ENCODE data around the gene BORCS5. TPM values are rescaled to one million over a fixed set of nuclear protein-coding genes. Genes with fewer than 3 reads are reported as not detected.

Gene BORCS5
- total and polyA plus RNA-seq, 4 donors = 7.2 to 22.8 (median 13.2) TPM

DNA sequence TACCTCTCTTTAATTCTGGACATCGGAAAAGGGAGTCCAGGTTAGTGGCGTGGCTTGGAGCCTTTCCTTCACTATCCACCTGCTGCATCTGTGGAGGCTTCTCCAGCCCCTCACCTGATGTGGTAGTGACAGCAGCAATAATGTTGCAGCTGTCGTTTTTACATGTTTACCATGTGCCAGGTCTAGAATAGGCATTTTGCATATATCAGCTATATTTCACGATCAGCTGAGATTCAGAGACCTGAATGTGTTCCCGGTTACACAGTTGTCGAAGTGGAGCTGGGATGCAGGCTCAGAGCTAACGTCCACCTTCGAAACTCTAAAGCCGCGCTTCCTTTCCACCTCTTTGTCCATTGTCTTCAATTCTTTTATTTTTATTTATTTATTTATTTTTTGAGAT lies 91.0 kb downstream of the BORCS5 start:
- 94 to 95% methylated on average over 10 of the region's 10 CpGs for WGBS, 2 donors
- Histone ChIP-seq H3K27me3 (ENCODE audit: control insufficient read depth in 1 of 2, insufficient read depth in 2 of 2, low read length in 1 of 2) (no peaks in the 10 kb centered on the region), H3K9me3 (ENCODE audit: control insufficient read depth, low read length) (no peaks in the 10 kb centered on the region), H3K4me3 (ENCODE audit: low read length in 2 of 2) (no peak overlapping the region), H3K4me1 (ENCODE audit: control insufficient read depth in 1 of 2, insufficient read depth in 2 of 2, low read length in 2 of 2) (no peaks in the 10 kb centered on the region), H3K36me3 (ENCODE audit: control insufficient read depth in 1 of 2, insufficient read depth in 2 of 2, low read length in 1 of 2) (no peaks in the 10 kb centered on the region), H3K27ac (ENCODE audit: low read depth in 1 of 2, low read length in 2 of 2) (peak overlapping the region in 1 of 2 donors; percentile 18)
- no peak for ATAC-seq (ENCODE audit: low FRiP score)
- DNase-seq = no peak
- intact Hi-C loops (cut with DNase I) = no loop called here

- DNase-seq = no peak
- peak; percentile 75 for ATAC-seq (ENCODE audit: low FRiP score)
- 30% methylated on average over 13 of the region's 13 CpGs for WGBS, 2 donors
- no peaks in the 10 kb centered on the region for H3K36me3 ChIP-seq (ENCODE audit: control insufficient read depth in 1 of 2, insufficient read depth in 2 of 2, low read length in 1 of 2)
- no peaks in the 10 kb centered on the region for H3K4me1 ChIP-seq (ENCODE audit: control insufficient read depth in 1 of 2, insufficient read depth in 2 of 2, low read length in 2 of 2)
- H3K9me3 ChIP-seq (ENCODE audit: control insufficient read depth, low read length) = no peaks in the 10 kb centered on the region
- no peaks in the 10 kb centered on the region for H3K27me3 ChIP-seq (ENCODE audit: control insufficient read depth in 1 of 2, insufficient read depth in 2 of 2, low read length in 1 of 2)
- no peak overlapping the region for H3K27ac ChIP-seq (ENCODE audit: low read depth in 1 of 2, low read length in 2 of 2)
- H3K4me3 ChIP-seq (ENCODE audit: low read length in 2 of 2) = no peak overlapping the region
- intact Hi-C loops (cut with DNase I) = no loop called here
Measured at GRCh38 chr12:12449533-12450025, 92.7 kb downstream of the BORCS5 start.

DNA sequence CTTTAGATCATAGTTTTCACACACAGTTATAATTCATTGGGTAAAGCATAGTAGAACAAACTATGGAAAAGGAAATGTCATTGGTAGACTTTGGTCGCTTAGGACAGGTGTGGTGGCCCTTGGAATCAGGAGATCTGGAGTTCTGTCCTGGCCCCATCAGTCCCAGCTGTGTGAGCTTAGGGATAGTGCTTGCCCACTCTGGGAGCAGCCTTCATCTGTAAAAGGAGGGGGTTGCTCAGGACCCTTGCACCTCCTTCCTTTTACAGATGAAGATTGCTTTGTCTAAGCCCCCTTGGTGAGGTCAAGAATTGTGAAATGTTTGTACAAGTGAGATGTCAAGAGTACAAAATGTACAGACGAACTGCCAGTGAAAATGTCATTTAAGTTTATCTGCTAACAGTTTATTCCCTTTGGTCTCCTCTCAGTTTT lies 93.2 kb downstream of the BORCS5 start:
- DNase-seq = no peak
- Histone ChIP-seq H3K4me3 (ENCODE audit: low read length in 2 of 2) (no peak overlapping the region), H3K27ac (ENCODE audit: low read depth in 1 of 2, low read length in 2 of 2) (peak overlapping the region in 1 of 2 donors; percentile 8), H3K27me3 (ENCODE audit: control insufficient read depth in 1 of 2, insufficient read depth in 2 of 2, low read length in 1 of 2) (no peaks in the 10 kb centered on the region), H3K9me3 (ENCODE audit: control insufficient read depth, low read length) (no peaks in the 10 kb centered on the region), H3K4me1 (ENCODE audit: control insufficient read depth in 1 of 2, insufficient read depth in 2 of 2, low read length in 2 of 2) (no peaks in the 10 kb centered on the region), H3K36me3 (ENCODE audit: control insufficient read depth in 1 of 2, insufficient read depth in 2 of 2, low read length in 1 of 2) (no peaks in the 10 kb centered on the region)
- no peak for ATAC-seq (ENCODE audit: low FRiP score)
- 73 to 79% methylated on average over 2 of the region's 2 CpGs for WGBS, 2 donors
- intact Hi-C loops (cut with DNase I) = no loop called here

DNA sequence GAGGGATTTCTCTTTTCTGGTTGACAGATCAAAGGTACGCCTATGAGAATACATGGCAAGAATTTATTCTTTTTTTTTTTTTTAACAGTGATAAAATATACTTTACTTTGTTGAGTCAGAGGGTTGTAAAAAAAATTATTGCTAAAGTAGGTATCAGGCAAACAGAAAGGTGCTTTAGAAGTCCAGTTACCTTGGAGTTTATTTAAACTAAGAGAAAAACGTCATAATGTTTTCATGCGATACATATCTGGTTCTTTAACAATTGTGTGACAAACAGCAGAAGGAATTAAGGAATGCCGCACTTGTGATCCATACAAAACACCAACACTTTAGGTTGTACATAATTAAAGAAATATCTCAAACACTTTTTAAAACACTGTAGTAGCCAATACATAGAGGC lies 94.2 kb downstream of the BORCS5 start:
- WGBS, 2 donors = 94 to 95% methylated on average over 4 of the region's 4 CpGs
- DNase-seq (no peak), ATAC-seq (ENCODE audit: low FRiP score) (no peak)
- H3K27me3 ChIP-seq (ENCODE audit: control insufficient read depth in 1 of 2, insufficient read depth in 2 of 2, low read length in 1 of 2) = no peaks in the 10 kb centered on the region
- intact Hi-C loops (cut with DNase I) = no loop called here
- H3K4me3 ChIP-seq (ENCODE audit: low read length in 2 of 2) = no peak overlapping the region
- H3K9me3 ChIP-seq (ENCODE audit: control insufficient read depth, low read length) = no peaks in the 10 kb centered on the region
- H3K36me3 ChIP-seq (ENCODE audit: control insufficient read depth in 1 of 2, insufficient read depth in 2 of 2, low read length in 1 of 2) = no peaks in the 10 kb centered on the region
- no peak overlapping the region for H3K27ac ChIP-seq (ENCODE audit: low read depth in 1 of 2, low read length in 2 of 2)
- no peaks in the 10 kb centered on the region for H3K4me1 ChIP-seq (ENCODE audit: control insufficient read depth in 1 of 2, insufficient read depth in 2 of 2, low read length in 2 of 2)

DNA sequence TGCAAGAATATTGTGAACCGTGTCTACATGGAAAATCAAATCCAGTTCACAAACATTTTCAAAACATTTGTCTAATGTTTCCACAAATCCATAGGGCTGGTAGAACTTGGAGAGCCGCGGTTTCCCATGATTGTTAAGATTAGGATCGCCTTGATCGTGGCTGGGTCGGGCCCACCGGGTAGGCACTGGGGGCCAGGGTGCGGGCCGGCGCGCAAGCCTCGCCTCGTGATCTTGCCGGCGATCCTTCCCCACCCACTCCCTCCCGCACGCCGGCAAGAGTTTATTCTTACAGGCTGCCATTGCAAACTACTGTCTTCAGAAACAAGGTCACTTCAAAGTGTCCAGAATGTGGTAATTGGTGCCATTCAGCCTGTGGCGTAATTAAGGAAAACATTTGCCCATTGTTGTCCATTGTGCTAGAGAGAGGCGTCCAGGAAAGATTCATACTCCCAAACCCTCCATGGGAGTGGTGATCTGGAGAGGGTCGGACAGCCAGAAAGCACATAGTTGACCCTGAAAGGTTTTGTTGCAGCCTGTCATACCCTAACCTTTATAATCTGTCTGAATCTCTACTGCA lies 95.5 kb downstream of the BORCS5 start:
- ATAC-seq (ENCODE audit: low FRiP score) (no peak), DNase-seq (no peak)
- WGBS, 2 donors = 95% methylated on average over 21 of the region's 21 CpGs
- intact Hi-C loops (cut with DNase I) = no loop called here
- H3K9me3 ChIP-seq (ENCODE audit: control insufficient read depth, low read length) = no peaks in the 10 kb centered on the region
- no peaks in the 10 kb centered on the region for H3K27me3 ChIP-seq (ENCODE audit: control insufficient read depth in 1 of 2, insufficient read depth in 2 of 2, low read length in 1 of 2)
- no peak overlapping the region for H3K27ac ChIP-seq (ENCODE audit: low read depth in 1 of 2, low read length in 2 of 2)
- no peaks in the 10 kb centered on the region for H3K36me3 ChIP-seq (ENCODE audit: control insufficient read depth in 1 of 2, insufficient read depth in 2 of 2, low read length in 1 of 2)
- no peaks in the 10 kb centered on the region for H3K4me1 ChIP-seq (ENCODE audit: control insufficient read depth in 1 of 2, insufficient read depth in 2 of 2, low read length in 2 of 2)
- no peak overlapping the region for H3K4me3 ChIP-seq (ENCODE audit: low read length in 2 of 2)

- no peaks in the 10 kb centered on the region for H3K9me3 ChIP-seq (ENCODE audit: control insufficient read depth, low read length)
- 86 to 99% methylated on average over 1 of the region's 1 CpG for WGBS, 2 donors
- H3K27ac ChIP-seq (ENCODE audit: low read depth in 1 of 2, low read length in 2 of 2) = no peak overlapping the region
- DNase-seq = no peak
- no peaks in the 10 kb centered on the region for H3K4me1 ChIP-seq (ENCODE audit: control insufficient read depth in 1 of 2, insufficient read depth in 2 of 2, low read length in 2 of 2)
- H3K27me3 ChIP-seq (ENCODE audit: control insufficient read depth in 1 of 2, insufficient read depth in 2 of 2, low read length in 1 of 2) = no peaks in the 10 kb centered on the region
- intact Hi-C loops (cut with DNase I) = no loop called here
- no peak overlapping the region for H3K4me3 ChIP-seq (ENCODE audit: low read length in 2 of 2)
- ATAC-seq (ENCODE audit: low FRiP score) = no peak
- no peaks in the 10 kb centered on the region for H3K36me3 ChIP-seq (ENCODE audit: control insufficient read depth in 1 of 2, insufficient read depth in 2 of 2, low read length in 1 of 2)
Measured at GRCh38 chr12:12453635-12454034, 96.8 kb downstream of the BORCS5 start.

- ATAC-seq (ENCODE audit: low FRiP score) = no peak
Measured at GRCh38 chr12:12454315-12454714, 97.4 kb downstream of the BORCS5 start.

GRCh38 chr12:12456637-12457036 lies 99.8 kb downstream of the BORCS5 start:
- intact Hi-C loops (cut with DNase I) = no loop called here
- ATAC-seq (ENCODE audit: low FRiP score) (no peak), DNase-seq (no peak)
- no peak overlapping the region for H3K4me3 ChIP-seq (ENCODE audit: low read length in 2 of 2)
- 84 to 93% methylated on average over 5 of the region's 5 CpGs for WGBS, 2 donors
- no peaks in the 10 kb centered on the region for H3K27me3 ChIP-seq (ENCODE audit: control insufficient read depth in 1 of 2, insufficient read depth in 2 of 2, low read length in 1 of 2)
- H3K36me3 ChIP-seq (ENCODE audit: control insufficient read depth in 1 of 2, insufficient read depth in 2 of 2, low read length in 1 of 2) = no peaks in the 10 kb centered on the region
- no peaks in the 10 kb centered on the region for H3K4me1 ChIP-seq (ENCODE audit: control insufficient read depth in 1 of 2, insufficient read depth in 2 of 2, low read length in 2 of 2)
- no peaks in the 10 kb centered on the region for H3K9me3 ChIP-seq (ENCODE audit: control insufficient read depth, low read length)
- H3K27ac ChIP-seq (ENCODE audit: low read depth in 1 of 2, low read length in 2 of 2) = no peak overlapping the region

More at GRCh38 chr12:12454315-12454714, 97.4 kb downstream of the BORCS5 start:
- no peak overlapping the region for H3K27ac ChIP-seq (ENCODE audit: low read depth in 1 of 2, low read length in 2 of 2)
- no peak overlapping the region for H3K4me3 ChIP-seq (ENCODE audit: low read length in 2 of 2)
- no peak for DNase-seq
- no peaks in the 10 kb centered on the region for H3K36me3 ChIP-seq (ENCODE audit: control insufficient read depth in 1 of 2, insufficient read depth in 2 of 2, low read length in 1 of 2)
- intact Hi-C loops (cut with DNase I) = no loop called here
- H3K9me3 ChIP-seq (ENCODE audit: control insufficient read depth, low read length) = no peaks in the 10 kb centered on the region
- H3K27me3 ChIP-seq (ENCODE audit: control insufficient read depth in 1 of 2, insufficient read depth in 2 of 2, low read length in 1 of 2) = no peaks in the 10 kb centered on the region
- no peaks in the 10 kb centered on the region for H3K4me1 ChIP-seq (ENCODE audit: control insufficient read depth in 1 of 2, insufficient read depth in 2 of 2, low read length in 2 of 2)
